SK-N-MC (cell line): ENCODE results near the gene ANKRD31.

ENCODE experiments used
- EZH2 ChIP-seq: fragments of 200-600 bp; sonication (generic); IDR thresholded peaks from one replicate; pipeline ENCODE4 v1.6.1; 2017; ENCODE audit warnings: antibody characterized with exemption
- POLR2AphosphoS5 ChIP-seq: IDR thresholded peaks from 2 replicates; pipeline ENCODE4 v1.6.1; 2012; ENCODE audit warnings: mild to moderate bottlenecking, low read depth, low read length, borderline replicate concordance

DNA sequence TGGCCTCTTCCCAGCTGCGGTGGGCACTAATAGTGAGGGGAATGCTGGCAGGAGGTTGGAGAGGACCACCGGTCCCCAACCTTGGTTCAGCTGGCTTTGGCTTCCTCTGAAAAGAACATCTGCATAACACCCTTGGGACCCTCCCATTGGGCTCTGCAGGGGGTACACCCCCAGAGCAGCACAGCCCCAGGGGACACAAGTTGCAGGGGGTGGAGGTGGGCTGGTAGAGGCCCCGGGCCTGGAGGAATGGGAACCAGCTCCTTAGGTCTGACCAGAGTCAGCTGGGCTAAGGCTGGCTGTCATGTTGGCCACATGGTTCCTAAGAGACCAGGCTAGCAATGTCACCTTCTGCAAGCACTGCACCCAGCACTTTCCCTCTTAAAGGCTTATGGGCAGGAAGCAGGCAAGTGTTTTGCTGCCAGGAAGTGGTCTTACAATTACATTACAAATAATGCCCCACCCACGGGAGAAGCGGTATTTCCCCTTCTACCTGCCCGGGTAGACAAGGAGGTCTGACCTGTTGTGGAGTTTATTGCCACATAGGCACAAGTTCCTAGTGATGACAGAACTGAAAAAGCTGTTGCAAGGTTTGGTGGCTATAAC is 202.4 kb downstream of the ANKRD31 start:
- TF ChIP-seq EZH2: no peak
- TF ChIP-seq POLR2AphosphoS5: no peak
